ENCODE results near the gene EEF2.

DNA sequence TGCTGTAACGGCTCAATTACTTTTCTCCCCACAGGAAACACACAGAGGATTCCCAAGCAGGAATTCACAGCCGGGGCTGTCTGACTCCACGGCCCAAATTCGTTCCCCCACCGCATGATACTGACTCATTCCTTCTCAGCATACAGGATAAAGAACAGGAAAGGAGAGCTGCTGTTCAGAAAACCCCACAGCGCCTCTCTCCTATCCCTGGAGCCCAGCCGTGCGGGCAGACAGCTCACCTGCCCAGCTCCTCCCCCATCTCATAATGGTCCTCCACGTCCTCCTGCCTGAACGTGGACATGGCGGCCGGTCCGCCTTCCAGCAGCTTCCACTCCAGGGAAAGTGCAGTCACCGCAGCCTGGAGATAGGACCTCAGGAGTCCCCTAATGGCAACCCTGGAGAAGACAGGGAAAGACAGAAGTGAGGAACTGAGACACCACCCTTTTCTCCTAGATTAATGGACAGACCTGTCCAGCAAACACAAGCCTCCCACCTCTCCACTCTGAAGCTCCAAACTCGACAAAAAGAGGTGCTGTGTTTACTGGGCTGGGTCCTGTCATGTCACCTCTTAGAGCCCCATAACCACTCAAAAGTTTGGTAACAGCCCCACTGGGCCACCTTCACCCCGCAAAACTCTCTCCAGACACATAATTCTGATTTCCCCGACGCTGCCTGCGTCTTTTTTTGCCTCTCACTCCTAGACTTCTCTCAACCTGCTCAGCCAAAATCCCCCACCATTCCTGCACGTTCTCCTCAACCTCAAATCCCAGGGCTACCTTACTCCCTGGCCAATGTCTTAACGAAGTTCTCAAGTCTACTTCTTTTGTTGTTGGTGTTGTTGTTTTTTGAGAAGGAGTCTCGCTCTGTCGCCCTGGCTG lies 15.6 kb downstream of the EEF2 start:
- TF ChIP-seq, protein P1, sequence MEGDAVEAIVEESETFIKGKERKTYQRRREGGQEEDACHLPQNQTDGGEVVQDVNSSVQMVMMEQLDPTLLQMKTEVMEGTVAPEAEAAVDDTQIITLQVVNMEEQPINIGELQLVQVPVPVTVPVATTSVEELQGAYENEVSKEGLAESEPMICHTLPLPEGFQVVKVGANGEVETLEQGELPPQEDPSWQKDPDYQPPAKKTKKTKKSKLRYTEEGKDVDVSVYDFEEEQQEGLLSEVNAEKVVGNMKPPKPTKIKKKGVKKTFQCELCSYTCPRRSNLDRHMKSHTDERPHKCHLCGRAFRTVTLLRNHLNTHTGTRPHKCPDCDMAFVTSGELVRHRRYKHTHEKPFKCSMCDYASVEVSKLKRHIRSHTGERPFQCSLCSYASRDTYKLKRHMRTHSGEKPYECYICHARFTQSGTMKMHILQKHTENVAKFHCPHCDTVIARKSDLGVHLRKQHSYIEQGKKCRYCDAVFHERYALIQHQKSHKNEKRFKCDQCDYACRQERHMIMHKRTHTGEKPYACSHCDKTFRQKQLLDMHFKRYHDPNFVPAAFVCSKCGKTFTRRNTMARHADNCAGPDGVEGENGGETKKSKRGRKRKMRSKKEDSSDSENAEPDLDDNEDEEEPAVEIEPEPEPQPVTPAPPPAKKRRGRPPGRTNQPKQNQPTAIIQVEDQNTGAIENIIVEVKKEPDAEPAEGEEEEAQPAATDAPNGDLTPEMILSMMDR (IDR thresholded peaks at IDR 0.05), result no peak
- TF ChIP-seq POLR2A (IDR thresholded peaks at IDR 0.05) (no peak), EP300 (IDR thresholded peaks at IDR 0.05) (no peak)

Measured in suprapubic skin (tissue), 3 donors.